Spleen (tissue), 11 donors: Measurements from ENCODE around the gene ZNF207. TPM values are rescaled to one million over a fixed set of nuclear protein-coding genes. Genes with fewer than 3 reads are reported as not detected.
"Not testable (repeated sequence)": the region's sequence is repeated elsewhere in the genome, so short reads cannot be mapped to it uniquely, and the experiment has no call there.

Experiments
- DNase-seq: peaks from one replicate; pipeline ENCODE4 v3.0.0-alpha.2; 2020
- H3K27ac ChIP-seq, 8 donors: fragments of 200-600 bp; sonication (generic) in 7 of 8; 1 replicate in 4 of 8; 2 replicates in 4 of 8; pipeline versions ENCODE4 v1.5.0 to v1.8.0; 2016 to 2021; ENCODE audit warnings: inconsistent platforms in 4 of 8, mild to moderate bottlenecking in 4 of 8, moderate library complexity in 1 of 8
- H3K27me3 ChIP-seq, 7 donors: fragments of 200-600 bp; sonication (generic) in 6 of 7; replicated peaks in 1 of 7; 1 replicate in 4 of 7; 2 replicates in 3 of 7; pipeline versions ENCODE4 v1.5.0 to v1.8.0; 2016 to 2021; ENCODE audit warnings: inconsistent platforms in 3 of 7, mild to moderate bottlenecking in 1 of 7
- H3K36me3 ChIP-seq, 6 donors: fragments of 200-600 bp; sonication (generic) in 5 of 6; 1 replicate in 4 of 6; 2 replicates in 2 of 6; pipeline versions ENCODE4 v1.5.0 to v1.8.0; 2016 to 2021; ENCODE audit warnings: inconsistent platforms in 2 of 6
- H3K4me1 ChIP-seq, 6 donors: fragments of 200-600 bp; sonication (generic) in 5 of 6; 1 replicate in 3 of 6; 2 replicates in 3 of 6; pipeline versions ENCODE4 v1.5.0 to v1.8.0; 2016 to 2021; ENCODE audit warnings: inconsistent platforms in 3 of 6
- H3K4me3 ChIP-seq, 8 donors: fragments of 200-600 bp; sonication (generic) in 7 of 8; 1 replicate in 4 of 8; 2 replicates in 4 of 8; pipeline versions ENCODE4 v1.5.0 to v1.8.0; 2016 to 2021; ENCODE audit warnings: inconsistent platforms in 4 of 8, mild to moderate bottlenecking in 4 of 8, moderate library complexity in 2 of 8
- H3K9me3 ChIP-seq, 8 donors: fragments of 200-600 bp; sonication (generic) in 7 of 8; 1 replicate in 4 of 8; 2 replicates in 4 of 8; pipeline versions ENCODE4 v1.5.0 to v1.8.0; 2016 to 2021; ENCODE audit warnings: inconsistent platforms in 4 of 8
- POLR2A ChIP-seq, 3 donors: fragments of 450-650 bp; IDR thresholded peaks; one replicate each; pipeline ENCODE4 v1.5.1; 2017; ENCODE audit warnings: antibody characterized with exemption in 3 of 3, mild to moderate bottlenecking in 1 of 3
- POLR2AphosphoS5 ChIP-seq, 3 donors: sonication (generic); formaldehyde crosslinking; IDR thresholded peaks; one replicate each; pipeline ENCODE4 v1.5.1; 2017; ENCODE audit warnings: antibody characterized with exemption in 3 of 3
- WGBS, 5 donors: extraction: QIAGEN DNeasy Blood & Tissue Kit in 3 of 5; methylation state at CpG; one replicate each; pipeline versions ENCODE4 v1.1.5 to v1.1.7; 2013 to 2018; 5-methylcytosine and 5-hydroxymethylcytosine counted together
- intact Hi-C: fragments of 100-400 bp; cut with DNase I; formaldehyde crosslinking; loops from one replicate; pipeline ENCODE4 v1.15.0; 2023; ENCODE audit warnings: low total_unique reads
- polyA plus RNA-seq, 3 donors: library from polyadenylated mRNA; stranded (reverse); fragments of 200-250 nt; gene quantifications; one replicate each; pipeline ENCODE4 v1.2.1, GENCODE V29; 2013
- total RNA-seq, 7 donors: library from RNA; depleted of rRNA in 3 of 7; stranded (reverse); fragments of >200 nt in 3 of 7; fragmentation: NEBNext Ultra II Directional in 4 of 7; extraction: Animal tissue kit (Norgen Biotek cat#: 25700) in 4 of 7; gene quantifications; one replicate each; pipeline versions ENCODE4 v1.1.0 to v1.2.1, GENCODE V29; 2016 to 2021
- TF ChIP-seq, protein P1 (sequence below), 11 experiments: fragments of 200-600 bp in 7 of 11; fragments of 450-650 bp in 4 of 11; sonication (generic) in 4 of 11; IDR thresholded peaks in 8 of 11; conservative IDR thresholded peaks in 3 of 11; 1 replicate in 7 of 11; 2 replicates in 4 of 11; pipeline versions ENCODE4 v1.4.0 to v1.8.0; 2016 to 2021; ENCODE audit warnings: antibody characterized with exemption in 11 of 11, inconsistent platforms in 4 of 11, mild to moderate bottlenecking in 1 of 11
- donor health status: healthy with polysubstance abuse.
- donor health status: DM: no; HTN: no; CAD: no; lungs with moderate emphysema.
- donor health status: DM: no; HTN: no; CAD: no.
- donor health status: Bipolar disorder and iron deficiency.
- donor health status: healthy.
- donor health status: DM: no; HTN: no; CAD: no.
- donor health status: DM: yes; HTN: yes; CAD: no.

ZNF207 gene
- total and polyA plus RNA-seq, 10 donors: 38.9 to 300 (median 213) TPM

DNA sequence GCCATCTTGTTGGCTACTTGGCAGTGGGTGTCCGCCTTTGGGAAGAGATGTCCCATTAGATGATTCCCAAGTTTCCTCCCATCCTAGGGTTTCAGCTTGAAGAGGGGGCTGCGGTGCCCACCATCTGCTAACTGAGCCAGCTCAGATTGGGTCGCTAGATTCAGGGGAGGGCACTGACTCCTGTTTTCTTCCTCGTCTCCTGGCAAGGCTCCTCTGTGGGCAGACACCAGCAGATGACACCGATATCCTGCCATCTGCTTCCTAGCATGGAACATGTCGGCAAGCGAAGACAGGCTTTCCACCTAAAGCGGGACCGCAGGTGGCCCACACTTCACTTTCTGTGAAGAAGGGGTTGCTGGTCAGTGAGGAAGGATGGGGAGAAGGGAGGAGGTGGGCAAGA, 35.3 kb upstream of the ZNF207 start:
- intact Hi-C loops: loop anchor here (10.0 kb wide), 1 partner anchor 60 kb away; no protein-coding TSS in a partner anchor
- no peak for DNase-seq

DNA sequence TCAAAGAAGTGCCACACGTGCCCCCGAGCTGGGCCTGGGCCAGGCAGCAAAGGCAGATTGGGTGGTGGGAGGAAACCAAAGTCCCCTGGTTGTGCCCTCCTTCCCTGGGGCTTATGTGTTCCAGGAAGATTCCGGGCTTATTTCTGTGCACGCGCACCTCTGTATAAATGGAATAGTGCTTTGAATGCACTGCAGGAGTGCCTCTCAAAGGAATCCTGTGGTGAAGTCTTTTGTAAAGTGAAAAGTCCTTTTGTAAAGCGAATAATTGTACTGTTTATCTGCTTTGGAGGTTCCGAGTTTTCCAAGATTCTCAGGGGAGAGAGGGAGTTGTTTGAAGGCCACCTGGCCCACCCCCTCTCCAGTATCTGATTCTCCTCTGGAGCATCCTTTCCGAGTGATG, 34.8 kb upstream of the ZNF207 start:
- DNase-seq: no peak
- H3K9me3 ChIP-seq: no peaks in the 10 kb centered on the region
- H3K4me3 ChIP-seq: no peak overlapping the region
- TF ChIP-seq POLR2AphosphoS5 (IDR thresholded peaks at IDR 0.05): no peak
- TF ChIP-seq, protein P1, sequence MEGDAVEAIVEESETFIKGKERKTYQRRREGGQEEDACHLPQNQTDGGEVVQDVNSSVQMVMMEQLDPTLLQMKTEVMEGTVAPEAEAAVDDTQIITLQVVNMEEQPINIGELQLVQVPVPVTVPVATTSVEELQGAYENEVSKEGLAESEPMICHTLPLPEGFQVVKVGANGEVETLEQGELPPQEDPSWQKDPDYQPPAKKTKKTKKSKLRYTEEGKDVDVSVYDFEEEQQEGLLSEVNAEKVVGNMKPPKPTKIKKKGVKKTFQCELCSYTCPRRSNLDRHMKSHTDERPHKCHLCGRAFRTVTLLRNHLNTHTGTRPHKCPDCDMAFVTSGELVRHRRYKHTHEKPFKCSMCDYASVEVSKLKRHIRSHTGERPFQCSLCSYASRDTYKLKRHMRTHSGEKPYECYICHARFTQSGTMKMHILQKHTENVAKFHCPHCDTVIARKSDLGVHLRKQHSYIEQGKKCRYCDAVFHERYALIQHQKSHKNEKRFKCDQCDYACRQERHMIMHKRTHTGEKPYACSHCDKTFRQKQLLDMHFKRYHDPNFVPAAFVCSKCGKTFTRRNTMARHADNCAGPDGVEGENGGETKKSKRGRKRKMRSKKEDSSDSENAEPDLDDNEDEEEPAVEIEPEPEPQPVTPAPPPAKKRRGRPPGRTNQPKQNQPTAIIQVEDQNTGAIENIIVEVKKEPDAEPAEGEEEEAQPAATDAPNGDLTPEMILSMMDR (IDR thresholded peaks at IDR 0.05 in 8 of 11, conservative IDR thresholded peaks at IDR 0.05 in 3 of 11): no peak
- TF ChIP-seq POLR2A (IDR thresholded peaks at IDR 0.05): no peak
- WGBS, 5 donors: 84 to 93% (median 87%) methylated on average over 8 of the region's 8 CpGs
- H3K4me1 ChIP-seq: peaks cover 0 to 17% (median 10%) of the 10 kb centered on the region in 6 donors
- H3K36me3 ChIP-seq: no peaks in the 10 kb centered on the region
- no peak overlapping the region for H3K27ac ChIP-seq
- H3K27me3 ChIP-seq: no peaks in the 10 kb centered on the region
- intact Hi-C loops: loop anchor here (10.0 kb wide), 1 partner anchor 60 kb away; no protein-coding TSS in a partner anchor

More for the DNA sequence above, 35.3 kb upstream of the ZNF207 start:
- Histone ChIP-seq H3K4me3 (no peak overlapping the region), H3K4me1 (peaks cover 0 to 12% (median 7%) of the 10 kb centered on the region in 6 donors), H3K27ac (no peak overlapping the region), H3K27me3 (no peaks in the 10 kb centered on the region), H3K9me3 (no peaks in the 10 kb centered on the region), H3K36me3 (no peaks in the 10 kb centered on the region)
- 54 to 79% (median 67%) methylated on average over 9 of the region's 9 CpGs for WGBS, 5 donors
- TF ChIP-seq, protein P1 (IDR thresholded peaks at IDR 0.05 in 8 of 11, conservative IDR thresholded peaks at IDR 0.05 in 3 of 11): no peak
- TF ChIP-seq POLR2A (IDR thresholded peaks at IDR 0.05) (no peak), POLR2AphosphoS5 (IDR thresholded peaks at IDR 0.05) (no peak)

DNA sequence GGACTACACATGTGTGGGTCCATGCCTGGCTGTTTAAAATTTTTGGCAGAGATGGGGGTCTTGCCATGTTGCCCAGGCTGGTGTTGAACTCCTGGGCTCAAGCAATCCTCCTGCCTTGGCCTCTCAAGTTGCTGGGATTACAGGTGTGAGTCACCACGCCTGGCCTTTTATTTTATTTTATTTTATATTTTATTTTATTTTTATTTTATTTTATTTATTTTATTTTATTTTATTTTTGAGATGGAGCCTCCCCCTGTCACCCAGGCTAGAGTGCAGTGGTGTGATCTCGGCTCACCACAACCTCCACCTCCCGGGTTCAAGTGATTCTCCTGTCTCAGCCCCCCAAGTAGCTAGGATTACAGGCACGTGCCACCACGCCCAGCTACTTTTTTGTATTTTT, 33.3 kb upstream of the ZNF207 start:
- H3K27me3 ChIP-seq, H3K36me3 ChIP-seq, H3K4me3 ChIP-seq, H3K27ac ChIP-seq, H3K9me3 ChIP-seq, DNase-seq: not testable (repeated sequence)
- WGBS, 5 donors: 91 to 98% (median 94%) methylated on average over 5 of the region's 5 CpGs
- intact Hi-C loops: loop anchor here (10.0 kb wide), 1 partner anchor 62 kb away; no protein-coding TSS in a partner anchor
- H3K4me1 ChIP-seq: peaks cover 0 to 18% (median 10%) of the 10 kb centered on the region in 6 donors

DNA sequence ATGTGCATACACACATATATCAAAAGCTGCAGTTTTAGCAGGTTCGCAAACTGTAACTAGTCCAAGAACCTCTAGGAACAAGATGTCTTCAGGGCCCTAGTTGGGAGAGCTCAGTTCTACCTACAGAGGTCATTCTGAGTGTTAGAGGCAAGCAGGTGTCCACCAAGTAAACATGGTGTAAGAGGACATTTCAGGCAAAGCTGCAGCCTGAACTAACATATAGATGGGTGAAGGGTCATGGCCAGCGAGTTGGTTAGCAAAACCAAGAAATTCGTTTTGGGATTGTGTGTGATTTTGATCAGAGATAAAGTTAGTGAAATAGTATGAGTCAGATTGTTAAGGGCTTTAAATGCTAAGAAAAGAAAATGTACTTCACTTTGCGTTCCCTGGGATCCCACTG, 32.6 kb upstream of the ZNF207 start:
- intact Hi-C loops: loop anchor here (10.0 kb wide), 1 partner anchor 63 kb away; no protein-coding TSS in a partner anchor
- Histone ChIP-seq H3K27me3 (no peaks in the 10 kb centered on the region), H3K9me3 (no peaks in the 10 kb centered on the region), H3K36me3 (no peaks in the 10 kb centered on the region), H3K4me1 (peaks cover 0 to 18% (median 10%) of the 10 kb centered on the region in 6 donors), H3K4me3 (no peak overlapping the region), H3K27ac (no peak overlapping the region)
- 80 to 89% (median 84%) methylated on average over 4 of the region's 4 CpGs for WGBS, 5 donors
- TF ChIP-seq POLR2A (IDR thresholded peaks at IDR 0.05) (no peak), POLR2AphosphoS5 (IDR thresholded peaks at IDR 0.05) (no peak)
- TF ChIP-seq, protein P1 (IDR thresholded peaks at IDR 0.05 in 8 of 11, conservative IDR thresholded peaks at IDR 0.05 in 3 of 11): no peak
- no peak for DNase-seq
